GM18951 (cell line): ENCODE results near the gene DMAC2L.
"Not testable (repeated sequence)": the region's sequence is repeated elsewhere in the genome, so short reads cannot be mapped to it uniquely, and the experiment has no call there.

ENCODE experiments used
- POLR2A ChIP-seq: IDR thresholded peaks from 4 replicates; pipeline ENCODE4 v1.6.1; 2011; ENCODE audit warnings: mild to moderate bottlenecking; ENCODE audit not compliant: insufficient read length, insufficient read depth; ENCODE audit errors: extremely low read depth
- in situ Hi-C: fragments of 300-500 bp; cut with MboI; formaldehyde crosslinking; loops from one replicate; pipeline ENCODE4 v1.12.0; 2022; ENCODE audit warnings: low sequenced_read_pairs, mixed read lengths, inconsistent platforms; ENCODE audit not compliant: unreplicated experiment

DMAC2L gene

DNA sequence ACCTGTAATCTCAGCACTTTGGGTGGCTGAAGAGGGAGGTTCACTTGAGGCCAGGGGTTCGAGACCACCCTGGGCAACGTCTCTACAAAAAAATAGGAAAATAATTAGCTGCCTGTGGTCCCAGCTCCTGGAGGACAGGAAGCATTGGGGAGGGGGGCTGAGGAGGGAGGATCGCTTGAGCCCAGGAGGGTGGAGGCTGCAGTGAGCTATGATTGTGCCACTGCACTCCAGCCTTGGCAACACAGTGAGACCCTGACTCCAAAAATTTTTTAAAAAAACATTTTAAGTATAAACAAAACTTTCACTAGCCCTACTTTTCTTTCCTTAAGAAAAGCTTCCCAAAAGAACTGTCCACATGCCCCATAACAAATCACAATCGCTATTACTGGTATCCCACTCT is 1.7 kb upstream of the DMAC2L start:
- in situ Hi-C loops = no loop called here
- no peak for TF ChIP-seq POLR2A

DNA sequence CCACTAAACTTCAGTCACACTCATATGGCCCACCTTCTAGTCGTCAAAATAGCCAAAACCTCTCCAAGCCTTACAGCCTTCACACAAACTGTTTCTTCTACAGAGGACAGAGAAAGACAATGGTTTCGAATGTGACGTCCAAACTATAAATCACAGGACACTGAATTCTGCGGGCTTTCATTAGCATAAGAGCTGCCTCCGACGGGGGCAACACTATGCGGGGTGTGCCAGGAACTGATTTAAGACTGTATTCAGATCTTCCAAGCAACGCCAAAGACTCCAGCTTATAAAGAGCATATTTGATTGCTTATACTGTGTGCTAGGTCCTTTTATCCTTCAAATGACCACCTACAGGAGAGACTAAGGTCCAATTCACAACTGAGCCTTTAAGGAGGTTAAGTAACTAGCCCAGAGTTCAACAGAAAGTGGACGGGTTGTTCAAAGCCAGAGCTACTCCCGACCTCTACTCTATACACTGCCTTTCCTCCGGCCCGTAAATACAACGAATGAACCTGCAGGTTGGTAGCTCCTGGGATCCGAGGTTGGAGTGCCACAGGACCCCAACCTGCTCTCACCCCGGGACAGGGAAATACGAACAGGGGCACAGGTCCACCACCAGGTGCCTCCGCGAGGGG is 670 bp upstream of the DMAC2L start:
- no peak for TF ChIP-seq POLR2A
- in situ Hi-C loops = no loop called here

DNA sequence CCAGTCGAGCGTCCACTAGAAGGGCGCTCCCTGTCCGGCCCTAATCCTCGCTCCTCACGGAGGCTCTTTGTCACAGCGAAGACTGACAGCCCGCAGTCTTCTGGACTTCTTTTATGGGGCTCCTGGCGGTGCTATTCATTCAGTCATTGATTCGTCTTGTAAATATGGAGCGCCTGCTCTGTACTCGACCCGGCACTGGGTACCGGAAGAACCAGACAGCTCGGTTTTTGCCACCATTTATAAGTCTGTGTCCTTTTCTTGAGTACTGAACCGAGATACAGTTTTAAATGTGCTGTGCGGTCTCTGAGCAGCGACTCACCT is 570 bp downstream of the DMAC2L start:
- in situ Hi-C loops = no loop called here

DNA sequence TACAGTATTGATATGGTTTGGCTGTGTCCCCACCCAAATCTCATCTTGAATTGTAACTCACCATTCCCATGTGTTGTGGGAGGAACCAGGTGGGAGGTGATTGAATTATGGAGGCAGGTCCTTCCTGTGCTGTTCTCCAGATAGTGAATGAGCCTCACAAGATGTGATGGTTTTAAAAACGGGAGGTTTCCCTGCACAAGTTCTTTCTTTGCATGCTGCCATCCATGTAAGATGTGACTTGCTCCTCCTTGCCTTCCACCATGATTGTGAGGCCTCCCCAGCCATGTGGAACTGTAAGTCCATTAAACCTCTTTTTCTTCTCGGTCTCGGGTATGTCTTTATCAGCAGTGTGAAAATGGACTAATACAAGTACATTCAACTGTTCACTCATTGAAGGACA is 2.0 kb downstream of the DMAC2L start:
- in situ Hi-C loops = not testable (repeated sequence)

More for the DNA sequence above, 570 bp downstream of the DMAC2L start:
- TF ChIP-seq POLR2A = no peak

DNA sequence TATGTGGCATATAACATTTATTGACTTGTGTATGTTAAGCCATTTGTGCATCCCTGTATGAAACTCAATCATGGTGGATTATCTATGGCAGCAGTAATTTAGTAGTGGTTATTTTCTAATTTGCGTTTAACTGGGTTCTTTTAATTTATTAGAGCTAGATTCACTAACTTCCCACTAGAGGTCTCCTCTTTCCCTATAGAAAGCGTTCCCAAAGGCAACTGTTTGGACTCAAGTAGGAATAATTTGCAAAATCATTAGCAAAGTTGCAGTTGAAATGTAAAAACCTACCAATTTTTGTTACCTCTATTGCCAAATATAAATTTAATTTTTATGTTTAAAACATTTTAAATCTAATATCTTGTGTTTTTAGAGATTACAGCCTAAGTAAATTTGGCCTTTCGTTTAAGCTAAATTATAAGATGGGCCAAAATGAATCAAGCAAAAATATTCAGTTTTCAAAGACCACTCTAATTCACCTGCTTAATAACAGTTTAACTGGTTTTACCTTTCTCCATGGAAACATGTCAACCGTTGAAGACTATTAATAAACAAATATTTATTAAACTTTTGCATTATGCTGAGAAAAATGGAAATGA is 6.0 kb downstream of the DMAC2L start:
- in situ Hi-C loops = no loop called here
- TF ChIP-seq POLR2A = no peak

DNA sequence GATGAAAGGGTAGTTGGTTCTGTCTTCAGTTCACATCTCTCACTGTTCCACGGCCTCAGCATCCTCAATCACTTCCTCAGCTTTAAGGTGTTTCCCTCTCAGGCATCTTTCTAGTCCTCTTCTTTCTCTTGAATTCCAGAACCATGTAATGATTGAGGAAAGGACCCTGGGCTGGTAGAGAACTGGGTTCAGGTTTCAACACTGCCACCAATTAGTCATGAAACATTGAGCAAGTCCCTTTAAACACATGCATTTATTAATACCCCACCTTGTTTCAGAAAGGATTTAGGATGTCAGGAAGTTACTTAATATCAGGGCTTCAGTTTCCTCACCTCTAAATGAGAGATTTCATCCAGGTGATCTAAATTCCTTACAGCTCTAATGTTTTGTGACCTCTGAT is 7.2 kb downstream of the DMAC2L start:
- no peak for TF ChIP-seq POLR2A
- in situ Hi-C loops = no loop called here

DNA sequence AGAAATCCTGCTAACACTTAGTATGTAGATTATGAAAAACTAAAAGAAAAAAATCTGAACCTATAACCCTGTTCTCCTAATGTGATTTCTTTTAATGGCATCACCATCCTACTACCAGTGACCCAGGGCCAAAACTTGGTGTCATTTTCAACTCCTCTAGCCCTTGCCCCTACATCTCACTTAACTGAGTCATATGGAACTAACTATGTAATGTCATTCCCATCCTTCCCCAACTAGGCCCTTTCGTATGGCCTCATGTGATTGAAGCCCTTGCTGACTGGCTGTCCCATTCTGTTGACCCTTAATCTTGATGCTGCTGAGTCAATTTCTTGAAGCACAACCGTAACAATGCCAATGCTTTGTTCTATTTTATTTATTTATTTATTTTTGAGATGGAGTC is 7.6 kb downstream of the DMAC2L start:
- in situ Hi-C loops = no loop called here
- TF ChIP-seq POLR2A = no peak

DNA sequence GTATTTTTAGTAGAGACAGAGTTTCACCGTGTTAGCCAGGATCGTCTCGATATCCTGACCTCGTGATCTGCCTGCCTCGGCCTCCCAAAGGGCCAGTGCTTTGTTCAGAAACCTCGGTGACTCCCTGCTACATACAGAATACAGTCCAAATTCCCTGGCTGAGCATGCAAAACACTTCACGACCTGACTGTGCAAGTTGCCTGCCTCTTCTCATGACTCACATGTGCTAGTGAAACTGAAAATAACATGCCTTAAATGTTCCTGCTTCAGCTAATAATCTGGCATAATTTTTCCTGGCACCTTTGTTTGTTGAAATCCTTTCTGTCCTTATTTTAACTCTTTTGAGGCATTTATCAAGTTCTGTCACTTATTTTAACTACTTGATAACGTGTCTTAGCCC is 8.2 kb downstream of the DMAC2L start:
- in situ Hi-C loops = no loop called here
- no peak for TF ChIP-seq POLR2A

DNA sequence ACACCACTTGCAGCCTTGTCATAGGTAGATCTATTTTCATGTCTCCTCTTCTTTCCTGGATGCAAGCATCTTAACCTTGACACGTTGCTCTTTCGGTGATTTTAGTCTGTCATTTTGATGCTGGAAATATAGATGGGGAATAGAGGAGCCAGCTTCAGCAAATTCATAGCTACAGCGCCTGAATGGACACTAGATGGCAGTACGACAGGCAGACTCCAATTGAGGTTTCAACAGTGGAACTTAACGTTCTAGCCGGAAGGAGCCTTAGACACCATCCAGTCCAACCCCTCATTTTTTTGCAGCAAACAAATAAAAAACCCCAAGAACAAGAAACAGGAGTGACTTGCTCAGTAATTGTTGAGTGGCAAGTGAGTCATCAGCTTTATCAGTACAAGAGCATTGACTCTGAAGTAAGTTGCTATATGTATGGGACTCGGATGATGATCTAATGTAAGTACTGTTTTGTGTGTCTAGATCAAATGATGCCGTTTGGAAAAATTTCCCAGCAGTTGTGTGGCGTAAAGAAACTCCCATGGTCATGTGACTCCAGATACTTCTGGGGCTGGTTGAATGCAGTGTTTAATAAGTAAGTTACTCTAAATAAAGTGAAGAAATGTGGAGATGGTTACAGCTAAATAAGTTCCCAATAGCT is 9.0 kb downstream of the DMAC2L start:
- in situ Hi-C loops = no loop called here
- no peak for TF ChIP-seq POLR2A

DNA sequence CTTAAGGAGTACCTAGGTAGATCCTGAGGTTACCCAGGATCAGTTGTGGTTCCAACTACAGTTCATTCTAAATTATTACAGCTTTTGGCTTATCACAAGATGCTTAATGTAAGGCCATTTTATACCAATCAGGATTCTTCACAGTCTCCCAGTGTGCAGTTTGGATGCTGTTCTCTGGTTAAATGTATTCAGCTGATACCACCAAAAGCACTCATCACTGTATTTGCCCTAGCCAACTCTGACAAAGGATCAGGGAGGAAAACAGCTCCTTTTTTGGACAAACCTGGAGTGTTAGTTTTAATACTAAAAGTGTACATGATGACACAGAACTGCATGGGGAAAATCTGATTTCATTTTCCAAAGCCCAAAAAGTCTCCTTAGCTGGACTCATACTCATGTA is 19.5 kb downstream of the DMAC2L start:
- in situ Hi-C loops = no loop called here
- TF ChIP-seq POLR2A = no peak

DNA sequence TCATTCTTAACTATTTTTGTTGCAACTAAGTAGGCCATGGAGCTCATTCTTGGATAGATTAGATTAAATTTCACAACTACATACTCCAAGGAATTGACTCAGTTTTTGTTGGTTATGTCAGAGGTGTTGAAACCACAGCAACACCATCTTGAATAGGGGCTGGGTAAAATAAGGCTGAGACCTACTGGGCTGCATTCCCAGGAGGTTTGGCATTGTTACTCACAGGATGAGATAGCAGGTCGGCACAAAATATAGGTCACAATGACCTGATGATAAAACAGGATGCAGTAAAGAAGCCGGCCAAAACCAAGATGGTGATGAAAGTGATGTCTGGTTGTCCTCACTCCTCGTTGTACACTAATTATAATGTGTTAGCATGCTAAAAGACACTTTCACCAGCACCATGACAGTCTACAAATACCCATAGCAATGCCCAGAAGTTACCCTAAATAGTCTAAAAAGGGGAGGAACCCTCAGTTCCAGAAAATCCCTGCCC is 20.9 kb downstream of the DMAC2L start:
- no peak for TF ChIP-seq POLR2A
- in situ Hi-C loops = no loop called here

DNA sequence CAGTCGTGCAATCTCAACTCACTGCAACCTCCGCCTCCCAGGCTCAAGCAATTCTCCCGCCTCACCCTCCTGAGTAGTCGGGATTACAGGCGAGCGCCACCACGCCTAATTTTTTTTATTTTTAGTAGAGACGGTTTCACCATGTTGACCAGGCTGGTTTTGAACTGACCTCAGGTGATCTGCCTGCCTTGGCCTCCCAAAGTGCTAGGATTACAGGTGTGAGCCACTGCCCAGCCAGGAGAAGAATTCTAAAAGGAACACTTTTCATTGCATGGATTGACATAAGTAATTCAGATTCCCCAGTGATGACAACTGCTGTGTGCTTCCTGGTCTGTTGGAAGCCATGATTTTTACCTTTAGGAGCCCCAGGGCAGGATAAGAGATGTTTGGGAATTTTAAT is 22.1 kb downstream of the DMAC2L start:
- in situ Hi-C loops = no loop called here

DNA sequence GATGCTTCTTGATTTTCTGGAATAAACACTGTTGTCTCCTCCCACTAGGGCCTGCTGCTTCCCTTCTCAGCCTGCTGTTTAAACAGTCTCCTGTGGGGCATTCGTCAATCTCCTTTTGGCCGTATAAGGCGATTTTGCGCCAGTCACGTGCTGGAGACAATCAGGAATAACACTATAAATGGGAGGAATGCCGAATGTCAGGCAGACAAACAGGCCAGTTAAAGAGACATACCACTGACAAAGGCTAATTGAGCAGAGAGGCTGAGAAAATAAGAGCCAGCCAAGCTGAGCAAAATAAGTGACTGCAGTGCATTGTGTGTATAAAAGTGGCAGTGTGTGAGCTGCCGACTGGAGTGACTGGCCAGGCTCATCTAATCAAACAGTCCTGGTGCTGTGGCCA is 23.3 kb downstream of the DMAC2L start:
- in situ Hi-C loops = no loop called here
- TF ChIP-seq POLR2A = no peak

More for the DNA sequence above, 22.1 kb downstream of the DMAC2L start:
- no peak for TF ChIP-seq POLR2A
